GM23338 (cell line): ENCODE data around the gene ANKRD55.

ENCODE experiments used
- CTCF ChIP-seq, 2 experiments: fragments of 200-600 bp in 1 of 2; sonication (generic) in 1 of 2; conservative IDR thresholded peaks; 2 replicates each; pipeline versions ENCODE4 v1.5.1 to v1.6.1; 2016 to 2017; ENCODE audit warnings: antibody characterized with exemption in 2 of 2, low read depth in 2 of 2, mild to moderate bottlenecking in 2 of 2, moderate library complexity in 1 of 2
- EZH2 ChIP-seq: fragments of 200-600 bp; sonication (generic); IDR thresholded peaks from one replicate; pipeline ENCODE4 v1.8.0; 2017; ENCODE audit warnings: antibody characterized with exemption, mild to moderate bottlenecking, low read depth; ENCODE audit not compliant: unreplicated experiment
- EZH2phosphoT487 ChIP-seq: fragments of 200-600 bp; sonication (generic); IDR thresholded peaks from one replicate; pipeline ENCODE4 v1.8.1; 2018; ENCODE audit warnings: antibody characterized with exemption; ENCODE audit not compliant: unreplicated experiment
- POLR2AphosphoS5 ChIP-seq: IDR thresholded peaks from 2 replicates; pipeline ENCODE4 v1.6.1; 2016; ENCODE audit warnings: antibody characterized with exemption, low read depth
- TF ChIP-seq, protein P1 (sequence below): IDR thresholded peaks from one replicate; pipeline ENCODE4 v1.6.1; 2018; ENCODE audit warnings: antibody characterized with exemption; ENCODE audit not compliant: unreplicated experiment

DNA sequence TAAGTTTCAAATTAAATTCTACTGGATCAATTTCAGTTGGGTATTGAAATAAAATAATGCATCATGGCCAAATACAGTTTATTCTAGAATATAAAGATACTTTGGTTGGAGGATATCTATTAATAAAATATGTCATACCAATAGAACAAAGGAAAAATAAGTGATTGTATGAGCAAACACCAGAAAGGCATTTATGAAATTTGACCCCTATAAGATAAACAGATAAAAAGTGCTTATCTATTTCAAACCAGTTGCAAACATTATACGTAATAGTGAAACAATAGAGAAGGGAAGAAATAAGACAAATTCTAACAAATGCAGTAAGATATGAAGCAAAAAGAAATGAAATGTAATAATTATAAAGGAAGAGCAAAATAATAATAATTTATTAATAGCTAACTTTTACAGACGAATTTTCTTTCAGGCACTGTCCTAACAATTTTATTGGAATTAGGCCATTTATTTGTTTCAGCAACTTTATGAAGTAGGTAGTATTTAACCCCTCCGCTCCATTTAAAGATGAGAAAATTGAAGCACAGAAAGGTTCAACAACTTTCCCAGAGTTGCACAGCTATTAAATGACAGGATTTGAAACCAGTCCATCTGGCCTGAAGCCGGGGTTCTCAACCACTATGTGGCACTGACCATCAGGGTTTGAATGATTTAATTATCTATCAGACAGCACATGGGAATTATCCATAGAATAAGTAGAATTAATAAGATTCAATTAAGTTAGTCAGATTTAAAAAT, 20.8 kb downstream of the ANKRD55 start:
- TF ChIP-seq POLR2AphosphoS5, result no peak
- TF ChIP-seq CTCF (conservative IDR thresholded peaks at IDR 0.05; ENCODE audit: low read depth in 2 of 2), result no peak
- TF ChIP-seq, protein P1, sequence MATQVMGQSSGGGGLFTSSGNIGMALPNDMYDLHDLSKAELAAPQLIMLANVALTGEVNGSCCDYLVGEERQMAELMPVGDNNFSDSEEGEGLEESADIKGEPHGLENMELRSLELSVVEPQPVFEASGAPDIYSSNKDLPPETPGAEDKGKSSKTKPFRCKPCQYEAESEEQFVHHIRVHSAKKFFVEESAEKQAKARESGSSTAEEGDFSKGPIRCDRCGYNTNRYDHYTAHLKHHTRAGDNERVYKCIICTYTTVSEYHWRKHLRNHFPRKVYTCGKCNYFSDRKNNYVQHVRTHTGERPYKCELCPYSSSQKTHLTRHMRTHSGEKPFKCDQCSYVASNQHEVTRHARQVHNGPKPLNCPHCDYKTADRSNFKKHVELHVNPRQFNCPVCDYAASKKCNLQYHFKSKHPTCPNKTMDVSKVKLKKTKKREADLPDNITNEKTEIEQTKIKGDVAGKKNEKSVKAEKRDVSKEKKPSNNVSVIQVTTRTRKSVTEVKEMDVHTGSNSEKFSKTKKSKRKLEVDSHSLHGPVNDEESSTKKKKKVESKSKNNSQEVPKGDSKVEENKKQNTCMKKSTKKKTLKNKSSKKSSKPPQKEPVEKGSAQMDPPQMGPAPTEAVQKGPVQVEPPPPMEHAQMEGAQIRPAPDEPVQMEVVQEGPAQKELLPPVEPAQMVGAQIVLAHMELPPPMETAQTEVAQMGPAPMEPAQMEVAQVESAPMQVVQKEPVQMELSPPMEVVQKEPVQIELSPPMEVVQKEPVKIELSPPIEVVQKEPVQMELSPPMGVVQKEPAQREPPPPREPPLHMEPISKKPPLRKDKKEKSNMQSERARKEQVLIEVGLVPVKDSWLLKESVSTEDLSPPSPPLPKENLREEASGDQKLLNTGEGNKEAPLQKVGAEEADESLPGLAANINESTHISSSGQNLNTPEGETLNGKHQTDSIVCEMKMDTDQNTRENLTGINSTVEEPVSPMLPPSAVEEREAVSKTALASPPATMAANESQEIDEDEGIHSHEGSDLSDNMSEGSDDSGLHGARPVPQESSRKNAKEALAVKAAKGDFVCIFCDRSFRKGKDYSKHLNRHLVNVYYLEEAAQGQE, result no peak
- no peak for TF ChIP-seq EZH2phosphoT487
- TF ChIP-seq EZH2, result no peak
